Upper lobe of right lung (tissue), 1 donor: ENCODE data around the gene ACLY. TPM values are rescaled to one million over a fixed set of nuclear protein-coding genes. Genes with fewer than 3 reads are reported as not detected.

ENCODE experiments used
- ATAC-seq: fragments of 200-7000 bp; cut with Tn5 transposase; one replicate; pipeline ENCODE4 v1.9.1; 2020; ENCODE audit warnings: mild to moderate bottlenecking, moderate library complexity
- DNase-seq: peaks from one replicate; pipeline ENCODE4 v3.0.0-alpha.2; 2020
- H3K27ac ChIP-seq: fragments of 200-600 bp; one replicate; pipeline ENCODE4 v1.8.0; 2022
- H3K27me3 ChIP-seq: fragments of 200-600 bp; one replicate; pipeline ENCODE4 v1.8.0; 2022; ENCODE audit warnings: mild to moderate bottlenecking
- H3K36me3 ChIP-seq: fragments of 200-600 bp; one replicate; pipeline ENCODE4 v1.8.0; 2022
- H3K4me1 ChIP-seq: fragments of 200-600 bp; one replicate; pipeline ENCODE4 v1.8.0; 2022
- H3K4me3 ChIP-seq: fragments of 200-600 bp; one replicate; pipeline ENCODE4 v1.8.0; 2022; ENCODE audit warnings: mild to moderate bottlenecking
- H3K9me3 ChIP-seq: fragments of 200-600 bp; one replicate; pipeline ENCODE4 v1.8.0; 2022
- CTCF ChIP-seq: fragments of 200-600 bp; IDR thresholded peaks from one replicate; pipeline ENCODE4 v1.8.0; 2022; ENCODE audit warnings: antibody characterized with exemption
- intact Hi-C: fragments of 100-400 bp; cut with DNase I; formaldehyde crosslinking; loops from one replicate; pipeline ENCODE4 v1.11.0; 2022
- total RNA-seq: library from RNA; stranded (reverse); fragmentation: NEBNext Ultra II Directional; extraction: Animal tissue kit (Norgen Biotek cat#: 25700); gene quantifications from one replicate; pipeline ENCODE4 v1.2.1, GENCODE V29; 2021
- donor health status: DM: no; HTN: yes; CAD: no; lungs with severe emphysema.

The ACLY gene
- total RNA-seq, 1 donor from 2014 or later = 112 TPM

GRCh38 chr17:41943492-41943891, 24.7 kb upstream of the ACLY start:
- Histone ChIP-seq H3K36me3 (no peaks in the 10 kb centered on the region), H3K4me1 (peaks cover 6% of the 10 kb centered on the region), H3K27ac (no peak overlapping the region), H3K4me3 (no peak overlapping the region), H3K27me3 (no peaks in the 10 kb centered on the region), H3K9me3 (no peaks in the 10 kb centered on the region)
- intact Hi-C loops = no loop called here
- no peak for ATAC-seq
- DNase-seq = no peak
- no peak for TF ChIP-seq CTCF

- H3K4me1 ChIP-seq = peaks cover 6% of the 10 kb centered on the region
- no peak for TF ChIP-seq CTCF
- ATAC-seq (no peak), DNase-seq (no peak)
- no peaks in the 10 kb centered on the region for H3K9me3 ChIP-seq
- no peaks in the 10 kb centered on the region for H3K27me3 ChIP-seq
- no peak overlapping the region for H3K4me3 ChIP-seq
- H3K27ac ChIP-seq = no peak overlapping the region
- intact Hi-C loops = no loop called here
- no peaks in the 10 kb centered on the region for H3K36me3 ChIP-seq
These were observed 24.0 kb upstream of the ACLY start for GRCh38 chr17:41942626-41943373.

GRCh38 chr17:41941168-41941567, 22.4 kb upstream of the ACLY start:
- ATAC-seq = no peak
- no peak for TF ChIP-seq CTCF
- Histone ChIP-seq H3K9me3 (no peaks in the 10 kb centered on the region), H3K4me3 (no peak overlapping the region), H3K27ac (no peak overlapping the region), H3K4me1 (peaks cover 6% of the 10 kb centered on the region), H3K36me3 (no peaks in the 10 kb centered on the region), H3K27me3 (no peaks in the 10 kb centered on the region)
- DNase-seq = no peak
- intact Hi-C loops = no loop called here

- no peak for ATAC-seq
- Histone ChIP-seq H3K4me3 (no peak overlapping the region), H3K9me3 (no peaks in the 10 kb centered on the region), H3K36me3 (no peaks in the 10 kb centered on the region), H3K4me1 (peaks cover 6% of the 10 kb centered on the region), H3K27ac (no peak overlapping the region), H3K27me3 (no peaks in the 10 kb centered on the region)
- DNase-seq = no peak
- intact Hi-C loops = no loop called here
- no peak for TF ChIP-seq CTCF
These were observed 20.9 kb upstream of the ACLY start for GRCh38 chr17:41939693-41940090.

DNA sequence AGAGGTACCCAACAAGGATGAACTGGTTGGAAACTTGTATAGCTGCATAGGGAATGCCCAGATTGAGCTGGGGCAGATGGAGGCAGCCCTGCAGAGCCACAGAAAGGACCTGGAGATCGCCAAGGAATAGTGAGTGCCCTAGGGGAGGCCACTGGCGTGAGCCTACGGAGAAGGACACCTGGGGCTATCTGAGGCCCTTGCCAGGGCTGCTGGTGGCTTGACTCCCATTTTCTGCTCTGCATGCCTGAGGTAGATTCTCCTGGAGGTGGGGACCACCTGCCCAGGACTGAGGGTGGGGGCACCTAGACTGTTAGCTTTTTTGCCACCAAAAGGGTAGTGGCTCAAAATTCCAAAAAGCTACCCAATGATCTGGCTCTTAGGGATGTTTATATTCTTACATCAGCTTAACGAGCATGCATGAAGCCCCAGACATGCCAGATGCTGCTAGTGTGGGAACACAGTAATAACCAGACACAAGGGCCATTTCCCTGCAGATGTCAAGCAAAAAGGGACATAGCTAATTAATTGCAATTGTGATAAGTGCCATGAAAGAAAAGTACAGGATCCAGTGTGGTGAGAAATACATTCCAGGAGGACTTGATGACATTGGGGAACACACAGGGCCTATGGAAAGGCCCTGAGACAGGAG, 20.4 kb upstream of the ACLY start:
- intact Hi-C loops = no loop called here
- no peaks in the 10 kb centered on the region for H3K9me3 ChIP-seq
- no peaks in the 10 kb centered on the region for H3K36me3 ChIP-seq
- peaks cover 6% of the 10 kb centered on the region for H3K4me1 ChIP-seq
- no peak for TF ChIP-seq CTCF
- H3K27ac ChIP-seq = no peak overlapping the region
- ATAC-seq = no peak
- no peak overlapping the region for H3K4me3 ChIP-seq
- no peak for DNase-seq
- H3K27me3 ChIP-seq = no peaks in the 10 kb centered on the region
